T-helper 2 cell (primary cell): ENCODE measurements around the gene CLK1.
A peak's percentile ranks its signal among the peaks of the same experiment; 100 is the strongest.
"Not testable (repeated sequence)": the region's sequence is repeated elsewhere in the genome, so short reads cannot be mapped to it uniquely, and the experiment has no call there.

Experiments used
- DNase-seq, 5 experiments: peaks; one replicate each; pipeline versions ENCODE4 v3.0.0 to v3.0.0-alpha.2; 2012 to 2022
- total RNA-seq, 2 donors: gene quantifications; one replicate each; lab custom pipeline; 2026; lab: John Stamatoyannopoulos, UW

The CLK1 gene
- 2,086 to 2,148 reads per million in 2 donors for total RNA-seq

GRCh38 chr2:200864176-200865034 is at the start of gene CLK1:
CLK1 (minus strand) TSS chr2:200864658; CDS start chr2:200861862, 2,796 bp downstream.
- peak; percentile 88 to 97 (median 96) for DNase-seq

GRCh38 chr2:200913654-200914053 is 49.2 kb upstream of the CLK1 start:
- no peak for DNase-seq

GRCh38 chr2:200909958-200910357 is 45.5 kb upstream of the CLK1 start:
- no peak for DNase-seq

- peak in 3 of 5 experiments; percentile 10 to 62 (median 27) for DNase-seq
Observed at GRCh38 chr2:200905618-200906296, 41.3 kb upstream of the CLK1 start.

GRCh38 chr2:200901459-200902072 is 37.1 kb upstream of the CLK1 start:
- DNase-seq = peak in 4 of 5 experiments; percentile 50 to 90 (median 62)

GRCh38 chr2:200899482-200899881 is 35.0 kb upstream of the CLK1 start:
- no peak for DNase-seq

GRCh38 chr2:200888704-200889625 is 24.5 kb upstream of the CLK1 start, which contains the start of the genes NIF3L1 and PPIL3:
NIF3L1 (plus strand) TSS chr2:200889371; CDS start chr2:200891944, 2,573 bp downstream.
PPIL3 (minus strand) TSS chr2:200889077; CDS start chr2:200887615, 1,462 bp downstream.
- peak; percentile 78 to 100 (median 95) for DNase-seq

GRCh38 chr2:200881715-200882249 is 17.3 kb upstream of the CLK1 start:
- DNase-seq = not testable (repeated sequence)

GRCh38 chr2:200878289-200878880 is 13.9 kb upstream of the CLK1 start:
- DNase-seq = no peak

- DNase-seq = no peak
Observed at GRCh38 chr2:200877443-200877842, 13.0 kb upstream of the CLK1 start.

GRCh38 chr2:200873560-200873959 is 9.1 kb upstream of the CLK1 start:
- no peak for DNase-seq

GRCh38 chr2:200871151-200871550 is 6.7 kb upstream of the CLK1 start:
- no peak for DNase-seq

GRCh38 chr2:200869014-200869413 is 4.6 kb upstream of the CLK1 start:
- no peak for DNase-seq

GRCh38 chr2:200863782-200864175 is 679 bp downstream of the CLK1 start:
- DNase-seq = peak in 1 of 5 experiments; percentile 58

GRCh38 chr2:200862532-200863000 is 1.9 kb downstream of the CLK1 start:
- peak in 4 of 5 experiments; percentile 36 to 91 (median 57) for DNase-seq

GRCh38 chr2:200861617-200862155 is 2.8 kb downstream of the CLK1 start:
- DNase-seq = no peak

- DNase-seq = peak in 1 of 5 experiments; percentile 19
Observed at GRCh38 chr2:200860092-200860795, 4.2 kb downstream of the CLK1 start.

GRCh38 chr2:200856806-200857205 is 7.7 kb downstream of the CLK1 start:
- no peak for DNase-seq

- DNase-seq = no peak
Observed at GRCh38 chr2:200852605-200853004, 11.9 kb downstream of the CLK1 start.
